ENCODE results near the gene LSM12. TPM values are rescaled to one million over a fixed set of nuclear protein-coding genes. Genes with fewer than 3 reads are reported as not detected.

The LSM12 gene
- total RNA-seq (10 to 100 TPM; 14.8 to 45.3 TPM), polyA plus RNA-seq (10 to 100 TPM; 25.8 to 54.6 TPM)
- long read RNA-seq, donor 1, transcript LSM12-201 (5 exons, 2,308 nt): major isoform, 21 of 24 reads
- long read RNA-seq, donor 1, partial matches to known transcripts: 0 of 24 reads
- long read RNA-seq, donor 1, other reads (novel, unspliced or antisense): 0 of 24 reads
- long read RNA-seq, donor 2, transcript LSM12-201 (5 exons, 2,308 nt): major isoform, 17 of 18 reads
- long read RNA-seq, donor 2, partial matches to known transcripts: 0 of 18 reads
- long read RNA-seq, donor 2, other reads (novel, unspliced or antisense): 0 of 18 reads
- long read RNA-seq, donor 3, transcript LSM12-201 (5 exons, 2,308 nt): major isoform, 12 of 33 reads
- long read RNA-seq, donor 3, partial matches to known transcripts: 7 of 33 reads
- long read RNA-seq, donor 3, other reads (novel, unspliced or antisense): 11 of 33 reads
- long read RNA-seq, donor 4, transcript LSM12-201 (5 exons, 2,308 nt): major isoform, 11 of 13 reads
- long read RNA-seq, donor 4, partial matches to known transcripts: 0 of 13 reads
- long read RNA-seq, donor 4, other reads (novel, unspliced or antisense): 0 of 13 reads
- long read RNA-seq, donor 5, transcript LSM12-201 (5 exons, 2,308 nt): major isoform, 46 of 128 reads
- long read RNA-seq, donor 5, partial matches to known transcripts: 82 of 128 reads
- long read RNA-seq, donor 5, other reads (novel, unspliced or antisense): 0 of 128 reads

DNA sequence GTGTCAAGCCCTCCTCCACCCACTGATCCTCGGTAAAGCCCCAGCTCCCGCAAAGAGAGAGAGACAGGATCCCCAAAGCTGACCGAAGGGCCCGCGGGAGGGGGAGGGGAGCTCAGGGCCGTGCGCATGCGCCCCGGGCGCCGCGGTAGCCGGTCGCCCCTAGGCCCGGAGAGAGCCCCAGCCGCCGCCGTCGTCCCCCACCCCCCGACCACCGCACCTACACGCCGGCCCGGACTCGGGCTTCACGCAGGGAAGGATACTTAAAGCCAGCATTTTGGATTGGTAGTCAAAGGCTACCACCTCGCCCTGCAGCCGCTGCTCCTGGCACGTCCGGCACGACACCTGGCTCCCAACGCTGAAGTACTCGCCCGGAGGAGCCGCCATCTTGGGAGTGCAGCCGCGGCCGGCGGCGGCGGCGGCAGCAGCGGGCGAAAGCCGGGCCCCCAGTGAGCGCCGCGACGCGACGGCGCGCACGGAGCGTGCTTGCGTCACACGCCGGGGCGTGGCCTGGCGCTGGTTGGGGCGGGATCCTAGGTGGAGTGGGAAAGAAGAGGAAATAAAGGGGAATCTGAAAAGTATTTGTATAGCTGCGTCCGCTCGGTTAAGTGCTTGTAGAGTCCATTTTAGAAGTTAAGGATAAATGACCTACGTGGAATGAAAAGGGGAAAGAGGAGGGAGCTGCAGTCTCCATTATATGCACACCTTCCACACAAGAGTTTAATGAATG is at the start of gene LSM12:
LSM12 (minus strand) TSS at position 468 of the 727 bp plus-strand sequence; CDS start at position 384, 84 bp downstream.
- TF ChIP-seq, protein P1, sequence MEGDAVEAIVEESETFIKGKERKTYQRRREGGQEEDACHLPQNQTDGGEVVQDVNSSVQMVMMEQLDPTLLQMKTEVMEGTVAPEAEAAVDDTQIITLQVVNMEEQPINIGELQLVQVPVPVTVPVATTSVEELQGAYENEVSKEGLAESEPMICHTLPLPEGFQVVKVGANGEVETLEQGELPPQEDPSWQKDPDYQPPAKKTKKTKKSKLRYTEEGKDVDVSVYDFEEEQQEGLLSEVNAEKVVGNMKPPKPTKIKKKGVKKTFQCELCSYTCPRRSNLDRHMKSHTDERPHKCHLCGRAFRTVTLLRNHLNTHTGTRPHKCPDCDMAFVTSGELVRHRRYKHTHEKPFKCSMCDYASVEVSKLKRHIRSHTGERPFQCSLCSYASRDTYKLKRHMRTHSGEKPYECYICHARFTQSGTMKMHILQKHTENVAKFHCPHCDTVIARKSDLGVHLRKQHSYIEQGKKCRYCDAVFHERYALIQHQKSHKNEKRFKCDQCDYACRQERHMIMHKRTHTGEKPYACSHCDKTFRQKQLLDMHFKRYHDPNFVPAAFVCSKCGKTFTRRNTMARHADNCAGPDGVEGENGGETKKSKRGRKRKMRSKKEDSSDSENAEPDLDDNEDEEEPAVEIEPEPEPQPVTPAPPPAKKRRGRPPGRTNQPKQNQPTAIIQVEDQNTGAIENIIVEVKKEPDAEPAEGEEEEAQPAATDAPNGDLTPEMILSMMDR (IDR thresholded peaks at IDR 0.05; ENCODE audit: control extremely low read depth, extremely low read depth): no peak
- Histone ChIP-seq H3K9me3 (ENCODE audit: control insufficient read depth in 4 of 4, insufficient read depth in 3 of 4, low read length in 3 of 4) (no peaks in the 10 kb centered on the region), H3K4me3 (peak within 1 kb of the TSS; percentile 82), H3K27ac (ENCODE audit: low read depth in 1 of 2, low read length in 1 of 2) (peak within 1 kb of the TSS; percentile 87 to 96), H3K36me3 (ENCODE audit: control insufficient read depth in 4 of 4, insufficient read depth in 4 of 4, low read length in 4 of 4) (peaks cover 0 to 8% (median 7%) of the 10 kb centered on the region in 4 donors), H3K9ac (ENCODE audit: insufficient read depth in 1 of 2, low read length in 2 of 2) (peak within 1 kb of the TSS; percentile 75 to 80), H3K4me1 (ENCODE audit: control insufficient read depth in 5 of 5, insufficient read depth in 5 of 5, low read length in 5 of 5) (peaks cover 2 to 29% (median 7%) of the 10 kb centered on the region in 5 donors), H3K27me3 (ENCODE audit: control insufficient read depth in 3 of 3, insufficient read depth in 3 of 3, low read length in 2 of 3) (no peaks in the 10 kb centered on the region)
- peak; percentile 88 for ATAC-seq (ENCODE audit: insufficient read depth, low FRiP score)
- WGBS, 2 donors: 1% methylated on average over 55 to 65 of the region's 65 CpGs
- DNase-seq: peak; percentile 93 to 95 (median 95)

DNA sequence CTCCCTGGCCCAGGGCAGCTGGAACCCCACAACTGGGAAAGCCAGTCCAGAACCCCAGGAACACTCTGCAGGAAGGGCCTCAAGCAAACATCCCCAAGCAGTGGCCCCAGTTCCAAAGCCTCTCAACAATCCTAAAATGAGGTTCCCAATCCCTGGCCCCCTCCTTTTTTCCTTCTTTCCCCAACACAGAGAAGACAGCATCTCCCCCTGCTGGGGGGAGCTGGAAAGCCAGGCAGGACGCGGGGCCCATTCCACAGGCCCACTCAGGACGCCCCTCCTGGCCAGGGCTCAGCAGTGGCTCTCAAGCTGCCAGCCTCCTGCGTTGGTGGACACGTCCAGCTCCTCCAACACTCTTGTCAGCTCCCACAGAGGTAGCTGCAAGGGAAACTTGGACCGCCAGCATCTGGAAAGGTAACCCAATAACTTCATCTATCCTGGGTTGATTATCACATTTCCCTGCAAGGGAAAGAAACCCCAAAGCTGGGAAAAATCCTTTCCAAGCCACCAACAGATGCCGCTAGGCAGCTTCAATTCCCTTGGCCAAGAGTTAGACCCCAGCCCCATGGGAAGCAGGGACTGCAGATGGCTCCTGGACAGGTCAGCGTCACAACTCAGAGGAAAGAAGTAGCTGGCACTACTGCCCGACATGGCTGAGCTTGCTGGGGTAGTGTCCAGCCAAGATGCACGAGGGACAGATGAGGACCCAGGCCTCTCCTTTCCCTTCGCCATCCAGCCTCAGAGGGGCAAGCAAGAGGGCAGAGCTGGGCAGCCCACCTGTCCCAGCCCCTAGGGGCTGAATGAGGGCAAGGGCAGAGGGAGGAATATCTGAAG is 49.3 kb upstream of the LSM12 start:
- H3K4me3 ChIP-seq: no peak overlapping the region
- 61 to 70% methylated on average over 11 of the region's 11 CpGs for WGBS, 2 donors
- DNase-seq: peak; percentile 54 to 63 (median 60)
- no peak overlapping the region for H3K9ac ChIP-seq (ENCODE audit: insufficient read depth in 1 of 2, low read length in 2 of 2)
- H3K4me1 ChIP-seq (ENCODE audit: control insufficient read depth in 5 of 5, insufficient read depth in 5 of 5, low read length in 5 of 5): peaks cover 9 to 33% (median 21%) of the 10 kb centered on the region in 5 donors
- TF ChIP-seq, protein P1 (IDR thresholded peaks at IDR 0.05; ENCODE audit: control extremely low read depth, extremely low read depth): no peak
- no peaks in the 10 kb centered on the region for H3K9me3 ChIP-seq (ENCODE audit: control insufficient read depth in 4 of 4, insufficient read depth in 3 of 4, low read length in 3 of 4)
- ATAC-seq (ENCODE audit: insufficient read depth, low FRiP score): no peak
- no peaks in the 10 kb centered on the region for H3K27me3 ChIP-seq (ENCODE audit: control insufficient read depth in 3 of 3, insufficient read depth in 3 of 3, low read length in 2 of 3)
- no peak overlapping the region for H3K27ac ChIP-seq (ENCODE audit: low read depth in 1 of 2, low read length in 1 of 2)
- H3K36me3 ChIP-seq (ENCODE audit: control insufficient read depth in 4 of 4, insufficient read depth in 4 of 4, low read length in 4 of 4): peaks cover 0 to 25% (median 4%) of the 10 kb centered on the region in 4 donors

Measured in lung (tissue), 16 donors.